ENCODE measurements around the gene ANKRD12. TPM values are rescaled to one million over a fixed set of nuclear protein-coding genes. Genes with fewer than 3 reads are reported as not detected.
"Not testable (repeated sequence)": the region's sequence is repeated elsewhere in the genome, so short reads cannot be mapped to it uniquely, and the experiment has no call there.

ANKRD12 gene
- total and polyA plus RNA-seq, 7 experiments from 2014 or later, result 48.7 to 274 (median 154) TPM

GRCh38 chr18:9260388-9261380, 124.1 kb downstream of the ANKRD12 start:
- intact Hi-C loops (cut with micrococcal nuclease), result no loop called here
- Mint-ChIP-seq H3K4me1 (peaks cover 0 to 21% (median 12%) of the 10 kb centered on the region in 7 donors), H3K4me3 (no peak overlapping the region), H3K9me3 (peaks cover 0 to 14% (median 2%) of the 10 kb centered on the region in 11 donors), H3K27ac (peak overlapping the region in 7 of 9 donors; percentile 1 to 78 (median 46)), H3K27me3 (no peaks in the 10 kb centered on the region), H3K36me3 (peaks cover 26 to 76% (median 65%) of the 10 kb centered on the region in 5 donors)
- Histone ChIP-seq H3K9me3 (ENCODE audit: control insufficient read depth in 2 of 3, low read length in 3 of 3) (no peaks in the 10 kb centered on the region), H3K27ac (ENCODE audit: low read depth, low read length) (no peak overlapping the region), H3K27me3 (ENCODE audit: control insufficient read depth in 2 of 2, insufficient read depth in 2 of 2, low read length in 2 of 2) (no peaks in the 10 kb centered on the region), H3K36me3 (ENCODE audit: control insufficient read depth in 2 of 3, insufficient read depth in 3 of 3, low read length in 3 of 3) (peaks cover 0 to 20% (median 0%) of the 10 kb centered on the region in 3 experiments), H3K4me3 (ENCODE audit: low read length) (no peak overlapping the region), H3K4me1 (ENCODE audit: control insufficient read depth in 2 of 2, insufficient read depth in 2 of 2, low read length in 2 of 2) (no peaks in the 10 kb centered on the region)
- ChIA-PET POLR2A (no interaction called here), CTCF (no interaction called here)
- no peak for ATAC-seq
- no peak for DNase-seq

GRCh38 chr18:9263264-9263663, 126.7 kb downstream of the ANKRD12 start:
- H3K4me1 ChIP-seq (ENCODE audit: control insufficient read depth in 2 of 2, insufficient read depth in 2 of 2, low read length in 2 of 2), result no peaks in the 10 kb centered on the region
- no peaks in the 10 kb centered on the region for H3K9me3 ChIP-seq (ENCODE audit: control insufficient read depth in 2 of 3, low read length in 3 of 3)
- no peak overlapping the region for H3K4me3 ChIP-seq (ENCODE audit: low read length)
- H3K9me3 Mint-ChIP-seq, result peaks cover 0 to 16% (median 0%) of the 10 kb centered on the region in 11 donors
- H3K27me3 Mint-ChIP-seq, result no peaks in the 10 kb centered on the region
- H3K36me3 ChIP-seq (ENCODE audit: control insufficient read depth in 2 of 3, insufficient read depth in 3 of 3, low read length in 3 of 3), result peaks cover 0 to 20% (median 0%) of the 10 kb centered on the region in 3 experiments
- ChIA-PET CTCF (interaction anchor here (0.6 kb wide), 3 partner anchors 103 to 463 kb away, joined by 3 read pairs; no protein-coding TSS in a partner anchor), POLR2A (interaction anchor here (0.5 kb wide), 1 partner anchor 90 kb away, joined by 7 read pairs; no protein-coding TSS in a partner anchor)
- H3K4me1 Mint-ChIP-seq, result peaks cover 0 to 14% (median 9%) of the 10 kb centered on the region in 7 donors
- intact Hi-C loops (cut with micrococcal nuclease), result no loop called here
- peak overlapping the region in 3 of 9 donors; percentile 6 to 81 (median 52) for H3K27ac Mint-ChIP-seq
- H3K36me3 Mint-ChIP-seq, result peaks cover 9 to 67% (median 51%) of the 10 kb centered on the region in 5 donors
- no peaks in the 10 kb centered on the region for H3K27me3 ChIP-seq (ENCODE audit: control insufficient read depth in 2 of 2, insufficient read depth in 2 of 2, low read length in 2 of 2)
- H3K27ac ChIP-seq (ENCODE audit: low read depth, low read length), result no peak overlapping the region
- H3K4me3 Mint-ChIP-seq, result no peak overlapping the region
- DNase-seq (no peak), ATAC-seq (no peak)

- H3K4me3 ChIP-seq (ENCODE audit: low read length); CTCF ChIA-PET; H3K4me3 Mint-ChIP-seq; H3K9me3 ChIP-seq (ENCODE audit: control insufficient read depth in 2 of 3, low read length in 3 of 3); intact Hi-C loops (cut with micrococcal nuclease); H3K27me3 ChIP-seq (ENCODE audit: control insufficient read depth in 2 of 2, insufficient read depth in 2 of 2, low read length in 2 of 2); H3K4me1 ChIP-seq (ENCODE audit: control insufficient read depth in 2 of 2, insufficient read depth in 2 of 2, low read length in 2 of 2); POLR2A ChIA-PET; ATAC-seq; H3K27ac ChIP-seq (ENCODE audit: low read depth, low read length); H3K27me3 Mint-ChIP-seq: not testable (repeated sequence)
- Mint-ChIP-seq H3K27ac (peak overlapping the region in 2 of 9 donors; percentile 41 to 52), H3K36me3 (peaks cover 6 to 71% (median 48%) of the 10 kb centered on the region in 5 donors), H3K4me1 (peaks cover 0 to 13% (median 9%) of the 10 kb centered on the region in 7 donors), H3K9me3 (peaks cover 0 to 20% (median 0%) of the 10 kb centered on the region in 11 donors)
- DNase-seq, result peak in 1 of 9 donors; percentile 13
- H3K36me3 ChIP-seq (ENCODE audit: control insufficient read depth in 2 of 3, insufficient read depth in 3 of 3, low read length in 3 of 3), result peaks cover 0 to 20% (median 0%) of the 10 kb centered on the region in 3 experiments
Observed at GRCh38 chr18:9264797-9265196, 128.2 kb downstream of the ANKRD12 start.

GRCh38 chr18:9273221-9273620, 136.6 kb downstream of the ANKRD12 start:
- Histone ChIP-seq H3K27ac (ENCODE audit: low read depth, low read length) (no peak overlapping the region), H3K36me3 (ENCODE audit: control insufficient read depth in 2 of 3, insufficient read depth in 3 of 3, low read length in 3 of 3) (peaks cover 6 to 52% (median 6%) of the 10 kb centered on the region in 3 experiments), H3K4me3 (ENCODE audit: low read length) (no peak overlapping the region), H3K4me1 (ENCODE audit: control insufficient read depth in 2 of 2, insufficient read depth in 2 of 2, low read length in 2 of 2) (no peaks in the 10 kb centered on the region), H3K9me3 (ENCODE audit: control insufficient read depth in 2 of 3, low read length in 3 of 3) (no peaks in the 10 kb centered on the region), H3K27me3 (ENCODE audit: control insufficient read depth in 2 of 2, insufficient read depth in 2 of 2, low read length in 2 of 2) (no peaks in the 10 kb centered on the region)
- H3K9me3 Mint-ChIP-seq, result peaks cover 0 to 4% (median 0%) of the 10 kb centered on the region in 11 donors
- ATAC-seq (no peak), DNase-seq (no peak)
- POLR2A ChIA-PET, result no interaction called here
- no peaks in the 10 kb centered on the region for H3K4me1 Mint-ChIP-seq
- H3K4me3 Mint-ChIP-seq, result no peak overlapping the region
- H3K27ac Mint-ChIP-seq, result no peak overlapping the region
- CTCF ChIA-PET, result no interaction called here
- intact Hi-C loops (cut with micrococcal nuclease), result no loop called here
- H3K27me3 Mint-ChIP-seq, result no peaks in the 10 kb centered on the region
- H3K36me3 Mint-ChIP-seq, result peaks cover 9 to 65% (median 43%) of the 10 kb centered on the region in 5 donors

GRCh38 chr18:9275890-9276289, 139.3 kb downstream of the ANKRD12 start:
- no peak overlapping the region for H3K4me3 ChIP-seq (ENCODE audit: low read length)
- no peak overlapping the region for H3K4me3 Mint-ChIP-seq
- no peaks in the 10 kb centered on the region for H3K27me3 Mint-ChIP-seq
- intact Hi-C loops (cut with micrococcal nuclease), result loop anchor here in 1 of 2 donors (2.0 to 5.0 kb wide), 2 partner anchors 59 to 241 kb away; partner anchors contain the start of gene TWSG1
- H3K27ac ChIP-seq (ENCODE audit: low read depth, low read length), result no peak overlapping the region
- no peaks in the 10 kb centered on the region for H3K27me3 ChIP-seq (ENCODE audit: control insufficient read depth in 2 of 2, insufficient read depth in 2 of 2, low read length in 2 of 2)
- peaks cover 10 to 65% (median 40%) of the 10 kb centered on the region in 5 donors for H3K36me3 Mint-ChIP-seq
- DNase-seq (no peak), ATAC-seq (no peak)
- H3K4me1 ChIP-seq (ENCODE audit: control insufficient read depth in 2 of 2, insufficient read depth in 2 of 2, low read length in 2 of 2), result no peaks in the 10 kb centered on the region
- peak overlapping the region in 3 of 9 donors; percentile 8 to 19 (median 14) for H3K27ac Mint-ChIP-seq
- no peaks in the 10 kb centered on the region for H3K9me3 ChIP-seq (ENCODE audit: control insufficient read depth in 2 of 3, low read length in 3 of 3)
- peaks cover 0 to 2% (median 0%) of the 10 kb centered on the region in 11 donors for H3K9me3 Mint-ChIP-seq
- ChIA-PET POLR2A (no interaction called here), CTCF (no interaction called here)
- peaks cover 0 to under 1% (median 0%) of the 10 kb centered on the region in 7 donors for H3K4me1 Mint-ChIP-seq
- peaks cover 15 to 64% (median 22%) of the 10 kb centered on the region in 3 experiments for H3K36me3 ChIP-seq (ENCODE audit: control insufficient read depth in 2 of 3, insufficient read depth in 3 of 3, low read length in 3 of 3)

- Mint-ChIP-seq H3K36me3 (peaks cover 15 to 60% (median 43%) of the 10 kb centered on the region in 5 donors), H3K27me3 (no peaks in the 10 kb centered on the region), H3K4me3 (no peak overlapping the region), H3K27ac (peak overlapping the region in 1 of 9 donors; percentile 27), H3K9me3 (peaks cover 0 to 2% (median 0%) of the 10 kb centered on the region in 11 donors), H3K4me1 (peaks cover 0 to 2% (median 0%) of the 10 kb centered on the region in 7 donors)
- Histone ChIP-seq H3K36me3 (ENCODE audit: control insufficient read depth in 2 of 3, insufficient read depth in 3 of 3, low read length in 3 of 3) (peaks cover 15 to 61% (median 22%) of the 10 kb centered on the region in 3 experiments), H3K4me1 (ENCODE audit: control insufficient read depth in 2 of 2, insufficient read depth in 2 of 2, low read length in 2 of 2) (no peaks in the 10 kb centered on the region), H3K4me3 (ENCODE audit: low read length) (no peak overlapping the region), H3K27me3 (ENCODE audit: control insufficient read depth in 2 of 2, insufficient read depth in 2 of 2, low read length in 2 of 2) (no peaks in the 10 kb centered on the region), H3K27ac (ENCODE audit: low read depth, low read length) (no peak overlapping the region), H3K9me3 (ENCODE audit: control insufficient read depth in 2 of 3, low read length in 3 of 3) (no peaks in the 10 kb centered on the region)
- intact Hi-C loops (cut with micrococcal nuclease), result loop anchor here in 1 of 2 donors (5.0 kb wide), 1 partner anchor 239 kb away; no protein-coding TSS in a partner anchor
- DNase-seq (no peak), ATAC-seq (no peak)
- POLR2A ChIA-PET, result interaction anchor here (0.6 kb wide), 1 partner anchor 191 kb away, joined by 4 read pairs; no protein-coding TSS in a partner anchor
- CTCF ChIA-PET, result no interaction called here
Observed at GRCh38 chr18:9278028-9278427, 141.4 kb downstream of the ANKRD12 start.

Data from naive thymus-derived CD4-positive, alpha-beta T cell (primary cell).